Stimulated activated naive CD4-positive, alpha-beta T cell (primary cell): ENCODE measurements around the gene PXMP4.

Source experiments
- DNase-seq, 6 experiments: peaks; one replicate each; lab custom pipeline; 2025; lab: John Stamatoyannopoulos, UW

The PXMP4 gene

DNA sequence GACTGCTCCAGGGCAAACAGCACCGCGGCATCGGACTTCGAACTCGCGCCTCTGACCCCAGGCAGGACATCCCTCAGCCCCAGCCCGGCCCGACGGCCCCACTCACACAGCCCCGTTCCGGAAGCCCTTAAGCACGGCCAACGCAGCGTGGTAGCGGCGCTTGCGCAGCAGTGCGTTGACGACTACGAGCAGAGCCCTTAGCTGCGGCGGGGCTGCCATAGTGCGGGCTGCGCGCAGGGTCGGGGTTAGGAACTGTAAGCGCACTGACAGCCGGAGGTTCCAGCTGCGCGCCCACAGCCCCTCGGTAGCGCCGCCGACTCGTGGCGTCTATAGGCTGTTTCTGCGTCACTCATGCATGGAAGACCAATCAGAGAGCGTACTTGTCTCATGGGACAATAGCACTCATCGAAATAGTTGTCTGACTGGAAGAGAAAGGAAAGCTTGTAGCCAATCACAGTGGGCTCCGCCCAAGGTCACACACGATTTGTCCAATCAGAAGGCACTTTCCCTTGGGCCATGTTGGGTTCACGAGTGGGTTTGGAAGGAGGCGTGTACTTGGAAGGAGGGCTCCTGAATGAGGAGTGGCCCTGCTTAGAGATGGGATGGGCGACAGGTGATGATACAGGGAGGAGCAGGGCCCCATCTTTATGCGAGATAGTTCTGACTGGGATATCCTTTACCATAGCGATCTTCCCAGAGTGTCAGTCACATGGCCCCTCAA is at the start of gene PXMP4:
Gene PXMP4, minus strand, starts transcription at position 322 of the 721 bp plus-strand sequence. Its CDS starts 103 bp downstream, at position 219.
- DNase-seq = peak; percentile 81 to 96 (median 92)

- DNase-seq = no peak
Observed at GRCh38 chr20:33769043-33769442, 48.9 kb upstream of the PXMP4 start.

DNA sequence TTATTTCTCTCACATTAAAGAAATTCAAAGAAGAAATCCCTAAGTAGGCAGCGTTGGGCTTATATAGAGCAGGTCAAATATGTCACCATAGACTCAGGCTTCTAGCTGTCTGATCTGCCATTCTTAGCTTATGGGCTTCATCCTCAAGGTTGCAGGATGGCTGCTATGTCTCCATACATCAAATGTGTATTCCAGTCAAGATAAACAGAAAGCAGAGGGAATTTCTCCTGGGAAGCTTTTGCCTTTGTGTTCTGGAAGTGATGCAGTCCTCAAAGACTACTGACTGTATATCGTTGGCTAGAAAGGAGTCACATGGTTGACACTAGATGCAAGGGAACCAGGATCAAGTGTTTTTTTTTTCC is 47.6 kb upstream of the PXMP4 start:
- no peak for DNase-seq

DNA sequence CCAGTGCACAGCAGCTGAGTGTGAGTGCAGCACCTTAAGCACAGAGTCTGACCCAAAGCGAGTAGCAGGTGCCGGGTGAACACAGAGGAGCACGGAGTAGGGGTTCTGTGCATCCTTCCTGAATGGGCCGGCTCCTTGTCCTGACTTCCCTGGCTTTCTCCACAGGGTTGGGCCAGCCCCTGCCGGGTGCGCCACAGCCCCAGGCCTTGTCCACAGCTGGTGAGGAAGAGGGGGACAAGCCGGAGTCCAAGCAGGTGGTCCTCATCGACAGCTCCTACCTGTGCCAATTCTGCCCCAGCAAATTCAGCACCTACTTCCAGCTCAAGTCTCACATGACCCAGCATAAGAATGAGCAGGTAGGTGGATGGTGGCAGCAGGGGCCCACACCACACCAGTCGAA is 46.6 kb upstream of the PXMP4 start:
- DNase-seq = no peak

DNA sequence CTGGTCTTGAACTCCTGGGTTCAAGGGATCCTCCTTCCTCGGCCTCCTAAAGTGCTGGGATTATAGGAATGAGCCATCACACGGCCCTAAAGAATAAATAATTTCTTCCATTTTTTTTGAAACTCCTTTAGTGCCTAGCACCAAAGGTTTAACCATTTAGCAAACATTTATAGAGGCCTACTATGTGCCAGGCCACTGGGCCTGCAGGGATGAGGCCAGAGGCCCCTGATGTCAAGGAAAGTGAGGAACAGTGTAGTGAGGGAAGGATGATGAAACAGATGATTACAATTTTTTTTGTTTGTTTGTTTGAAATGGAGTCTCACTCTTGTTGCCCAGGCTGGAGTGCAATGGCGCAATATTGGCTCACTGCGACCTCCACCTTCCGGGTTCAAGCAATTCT is 45.5 kb upstream of the PXMP4 start:
- DNase-seq = no peak

- DNase-seq = no peak
Observed at GRCh38 chr20:33765099-33765498, 45.0 kb upstream of the PXMP4 start.

- DNase-seq = no peak
Observed at GRCh38 chr20:33761698-33762250, 41.7 kb upstream of the PXMP4 start.

DNA sequence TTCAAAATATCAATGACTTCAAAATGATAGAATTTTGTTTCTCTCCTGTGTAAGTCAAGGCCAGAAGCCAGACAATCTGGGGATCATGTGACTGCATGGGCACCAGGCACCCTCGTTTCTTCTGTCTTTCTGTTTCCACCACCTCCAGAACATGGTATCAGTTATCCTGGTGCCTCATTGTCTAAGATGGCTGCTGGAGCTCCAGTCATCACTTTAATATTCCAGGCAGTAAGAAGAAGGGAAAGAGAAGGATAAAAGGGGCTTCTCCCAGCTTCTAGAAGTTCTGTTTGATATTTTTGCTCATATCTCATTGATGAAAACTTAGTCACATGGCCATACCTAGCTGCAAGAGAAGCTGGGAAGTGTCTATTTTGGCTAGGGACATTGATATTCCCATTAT is 37.3 kb upstream of the PXMP4 start:
- no peak for DNase-seq

DNA sequence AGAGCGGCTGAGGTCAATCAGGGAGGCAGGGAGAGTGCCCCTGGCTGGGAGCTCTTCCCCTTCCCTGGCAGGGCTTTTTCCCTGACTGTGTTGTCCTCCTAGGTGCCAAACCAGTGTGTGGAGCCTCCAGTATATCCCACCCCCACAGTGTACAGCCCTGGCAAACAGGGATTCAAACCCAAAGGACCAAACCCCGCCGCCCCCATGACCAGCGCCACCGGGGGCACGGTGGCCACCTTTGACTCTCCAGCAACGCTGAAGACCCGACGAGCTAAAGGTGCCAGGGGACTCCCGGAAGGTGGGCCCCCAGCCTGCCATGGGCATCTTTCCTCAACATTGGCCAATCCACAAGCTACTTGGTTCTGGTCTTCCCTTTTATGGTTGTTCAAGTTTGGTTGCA is 36.9 kb upstream of the PXMP4 start:
- no peak for DNase-seq

GRCh38 chr20:33755936-33756490 is 35.9 kb upstream of the PXMP4 start:
- DNase-seq = peak in 2 of 6 experiments; percentile 3 to 9

DNA sequence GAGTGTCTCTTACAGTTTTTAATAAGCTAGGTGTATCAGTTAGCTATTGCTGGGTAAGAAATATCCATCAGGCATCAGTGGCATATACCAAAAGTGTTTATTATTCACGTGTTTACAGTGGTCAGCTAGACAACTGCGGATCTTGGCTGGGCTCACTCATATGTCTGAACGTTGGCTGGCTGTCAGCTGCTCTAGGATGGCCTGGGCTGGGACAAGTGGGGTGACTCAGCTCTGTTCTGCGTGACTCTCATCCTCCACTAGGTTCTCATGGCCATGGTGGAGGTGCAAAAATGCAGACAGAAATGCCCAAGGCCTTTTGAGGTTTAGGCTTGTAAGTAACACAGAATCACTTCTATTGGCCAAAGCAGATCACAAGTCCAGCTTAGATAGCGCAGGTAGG is 33.7 kb upstream of the PXMP4 start:
- no peak for DNase-seq

DNA sequence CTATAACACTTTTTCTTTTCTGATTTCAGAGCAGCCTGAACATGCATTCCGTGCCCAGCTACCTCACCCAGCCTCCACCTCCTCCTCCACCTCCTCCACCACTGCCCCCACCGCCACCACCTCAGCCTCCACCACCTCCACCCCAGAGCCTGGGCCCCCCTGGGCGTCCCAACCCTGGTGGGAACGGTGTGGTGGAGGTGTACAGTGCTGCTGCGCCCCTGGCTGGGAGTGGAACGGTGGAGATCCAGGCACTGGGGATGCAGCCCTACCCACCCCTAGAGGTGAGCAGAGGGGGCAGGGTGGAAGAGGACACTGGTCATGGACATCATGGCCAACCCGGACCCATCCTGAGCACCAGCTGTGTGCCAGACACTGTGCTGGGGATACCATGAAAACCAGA is 33.0 kb upstream of the PXMP4 start:
- DNase-seq = no peak

- no peak for DNase-seq
Observed at GRCh38 chr20:33751775-33752174, 31.7 kb upstream of the PXMP4 start.

GRCh38 chr20:33746325-33746998 is 26.4 kb upstream of the PXMP4 start:
- DNase-seq = no peak

DNA sequence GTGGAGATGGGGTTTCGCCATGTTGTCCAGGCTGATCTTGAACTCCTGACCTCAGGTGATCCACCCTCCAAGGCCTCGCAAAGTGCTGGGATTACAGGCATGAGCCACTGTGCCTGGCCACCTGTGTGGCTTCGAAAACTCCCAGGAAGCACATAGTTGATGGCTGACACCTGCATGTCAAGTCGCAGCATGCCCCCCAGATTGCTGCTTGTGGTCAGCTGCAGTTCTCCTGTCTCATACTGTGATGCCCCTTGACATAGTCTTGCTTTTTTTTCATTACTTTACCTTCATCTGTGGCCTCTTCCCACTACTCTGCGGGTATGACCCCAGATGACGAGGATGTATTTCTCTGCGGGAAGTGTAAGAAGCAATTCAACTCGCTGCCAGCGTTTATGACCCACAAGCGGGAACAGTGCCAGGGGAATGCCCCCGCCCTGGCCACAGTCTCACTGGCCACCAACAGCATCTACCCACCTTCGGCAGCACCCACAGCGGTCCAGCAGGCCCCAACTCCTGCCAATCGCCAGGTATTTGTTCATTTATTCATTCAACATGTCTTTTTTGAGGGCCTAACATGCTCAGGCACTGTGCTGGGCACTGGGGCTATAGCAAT is 24.8 kb upstream of the PXMP4 start:
- DNase-seq = no peak

DNA sequence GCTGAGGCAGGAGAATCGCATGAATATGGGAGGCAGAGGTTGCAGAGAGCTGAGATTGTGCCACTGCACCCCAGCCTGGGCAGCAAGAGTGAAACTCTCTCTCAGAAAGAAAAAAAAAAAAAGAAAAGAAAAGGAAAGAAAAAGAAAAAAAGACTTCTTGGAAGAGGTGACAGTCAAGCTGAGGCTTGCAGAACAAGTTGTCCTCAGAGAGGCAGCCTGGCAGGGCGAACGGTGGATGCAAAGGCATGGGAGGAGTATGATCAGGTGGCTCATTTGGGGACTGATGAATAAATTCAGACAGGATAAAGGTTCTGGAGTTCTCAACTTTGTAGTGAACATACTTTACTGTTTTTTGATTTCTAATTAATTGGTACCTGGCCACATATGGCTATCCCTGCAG is 24.1 kb upstream of the PXMP4 start:
- DNase-seq = no peak

GRCh38 chr20:33740189-33740588 is 20.1 kb upstream of the PXMP4 start:
- DNase-seq = no peak

- no peak for DNase-seq
Observed at GRCh38 chr20:33739493-33739892, 19.4 kb upstream of the PXMP4 start.

DNA sequence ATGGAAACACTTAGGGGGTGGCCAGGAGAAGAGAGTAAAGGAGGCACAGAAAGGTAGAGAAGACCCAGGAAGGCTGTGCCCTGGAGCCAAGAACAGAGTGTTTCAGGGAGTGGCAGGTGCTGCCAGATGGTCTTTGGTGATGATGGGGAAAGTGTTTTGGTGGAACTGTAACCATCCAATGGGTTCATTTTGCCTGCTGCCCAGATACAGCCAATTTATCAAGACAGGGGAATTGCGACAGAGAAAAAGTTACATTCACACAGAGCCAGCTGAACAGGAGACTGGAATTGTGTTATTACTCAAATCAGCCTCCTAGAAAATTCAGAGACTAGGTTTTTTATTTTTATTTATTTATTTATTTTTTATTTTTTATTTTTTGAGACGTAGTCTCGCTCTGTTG is 16.9 kb upstream of the PXMP4 start:
- DNase-seq = no peak

GRCh38 chr20:33733654-33734576 is 13.8 kb upstream of the PXMP4 start:
- DNase-seq = no peak

GRCh38 chr20:33732166-33732970 is 12.3 kb upstream of the PXMP4 start:
- DNase-seq = peak; percentile 66 to 96 (median 84)
